ENCODE measurements around the gene TFAP2A. TPM values are rescaled to one million over a fixed set of nuclear protein-coding genes. Genes with fewer than 3 reads are reported as not detected.

TFAP2A gene
- total RNA-seq, 1 donor from 2014 or later = 0.32 TPM

GRCh38 chr6:10381133-10381829 lies 33.6 kb downstream of the TFAP2A start:
- Mint-ChIP-seq H3K27ac (ENCODE audit: unreplicated experiment) (no peak overlapping the region), H3K27me3 (ENCODE audit: unreplicated experiment) (peaks cover 37% of the 10 kb centered on the region), H3K4me1 (ENCODE audit: low read depth, unreplicated experiment) (peaks cover 12% of the 10 kb centered on the region), H3K36me3 (ENCODE audit: unreplicated experiment) (no peaks in the 10 kb centered on the region), H3K4me3 (ENCODE audit: unreplicated experiment) (no peak overlapping the region), H3K9me3 (ENCODE audit: unreplicated experiment) (peaks cover 12% of the 10 kb centered on the region)
- TF ChIP-seq, protein P1, sequence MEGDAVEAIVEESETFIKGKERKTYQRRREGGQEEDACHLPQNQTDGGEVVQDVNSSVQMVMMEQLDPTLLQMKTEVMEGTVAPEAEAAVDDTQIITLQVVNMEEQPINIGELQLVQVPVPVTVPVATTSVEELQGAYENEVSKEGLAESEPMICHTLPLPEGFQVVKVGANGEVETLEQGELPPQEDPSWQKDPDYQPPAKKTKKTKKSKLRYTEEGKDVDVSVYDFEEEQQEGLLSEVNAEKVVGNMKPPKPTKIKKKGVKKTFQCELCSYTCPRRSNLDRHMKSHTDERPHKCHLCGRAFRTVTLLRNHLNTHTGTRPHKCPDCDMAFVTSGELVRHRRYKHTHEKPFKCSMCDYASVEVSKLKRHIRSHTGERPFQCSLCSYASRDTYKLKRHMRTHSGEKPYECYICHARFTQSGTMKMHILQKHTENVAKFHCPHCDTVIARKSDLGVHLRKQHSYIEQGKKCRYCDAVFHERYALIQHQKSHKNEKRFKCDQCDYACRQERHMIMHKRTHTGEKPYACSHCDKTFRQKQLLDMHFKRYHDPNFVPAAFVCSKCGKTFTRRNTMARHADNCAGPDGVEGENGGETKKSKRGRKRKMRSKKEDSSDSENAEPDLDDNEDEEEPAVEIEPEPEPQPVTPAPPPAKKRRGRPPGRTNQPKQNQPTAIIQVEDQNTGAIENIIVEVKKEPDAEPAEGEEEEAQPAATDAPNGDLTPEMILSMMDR (IDR thresholded peaks at IDR 0.05; ENCODE audit: partially characterized antibody, unreplicated experiment) = no peak
- peak; percentile 40 for DNase-seq

GRCh38 chr6:10375391-10375969 lies 39.4 kb downstream of the TFAP2A start:
- H3K9me3 Mint-ChIP-seq (ENCODE audit: unreplicated experiment) = no peaks in the 10 kb centered on the region
- DNase-seq = no peak
- TF ChIP-seq, protein P1 (IDR thresholded peaks at IDR 0.05; ENCODE audit: partially characterized antibody, unreplicated experiment) = no peak
- H3K27me3 Mint-ChIP-seq (ENCODE audit: unreplicated experiment) = no peaks in the 10 kb centered on the region
- H3K36me3 Mint-ChIP-seq (ENCODE audit: unreplicated experiment) = no peaks in the 10 kb centered on the region
- no peak overlapping the region for H3K4me3 Mint-ChIP-seq (ENCODE audit: unreplicated experiment)
- H3K4me1 Mint-ChIP-seq (ENCODE audit: low read depth, unreplicated experiment) = no peaks in the 10 kb centered on the region
- H3K27ac Mint-ChIP-seq (ENCODE audit: unreplicated experiment) = no peak overlapping the region

GRCh38 chr6:10373642-10374359 lies 41.1 kb downstream of the TFAP2A start:
- Mint-ChIP-seq H3K4me3 (ENCODE audit: unreplicated experiment) (no peak overlapping the region), H3K9me3 (ENCODE audit: unreplicated experiment) (no peaks in the 10 kb centered on the region), H3K4me1 (ENCODE audit: low read depth, unreplicated experiment) (no peaks in the 10 kb centered on the region), H3K36me3 (ENCODE audit: unreplicated experiment) (no peaks in the 10 kb centered on the region), H3K27me3 (ENCODE audit: unreplicated experiment) (no peaks in the 10 kb centered on the region), H3K27ac (ENCODE audit: unreplicated experiment) (no peak overlapping the region)
- no peak for DNase-seq
- TF ChIP-seq, protein P1 (IDR thresholded peaks at IDR 0.05; ENCODE audit: partially characterized antibody, unreplicated experiment) = no peak

- DNase-seq = no peak
- Mint-ChIP-seq H3K4me1 (ENCODE audit: low read depth, unreplicated experiment) (no peaks in the 10 kb centered on the region), H3K9me3 (ENCODE audit: unreplicated experiment) (no peaks in the 10 kb centered on the region)
Observed at GRCh38 chr6:10369896-10370295, 45.0 kb downstream of the TFAP2A start.

More at GRCh38 chr6:10369896-10370295, 45.0 kb downstream of the TFAP2A start:
- TF ChIP-seq, protein P1 (IDR thresholded peaks at IDR 0.05; ENCODE audit: partially characterized antibody, unreplicated experiment) = no peak
- no peak overlapping the region for H3K27ac Mint-ChIP-seq (ENCODE audit: unreplicated experiment)
- H3K4me3 Mint-ChIP-seq (ENCODE audit: unreplicated experiment) = no peak overlapping the region
- no peaks in the 10 kb centered on the region for H3K27me3 Mint-ChIP-seq (ENCODE audit: unreplicated experiment)
- peaks cover 8% of the 10 kb centered on the region for H3K36me3 Mint-ChIP-seq (ENCODE audit: unreplicated experiment)

All from glutamatergic neuron (in vitro differentiated cells).